GM10266 (cell line): ENCODE data around the gene SPATS2.

Source experiments
- DNase-seq: peaks from one replicate; pipeline ENCODE4 v3.0.0; 2012; ENCODE audit errors: extremely low spot score
- TF ChIP-seq, protein P1 (sequence below): IDR thresholded peaks from 2 replicates; pipeline ENCODE4 v1.5.1; 2012; ENCODE audit warnings: mild to moderate bottlenecking, low read depth; ENCODE audit not compliant: control insufficient read depth, insufficient read depth; ENCODE audit errors: missing control alignments

The SPATS2 gene

DNA sequence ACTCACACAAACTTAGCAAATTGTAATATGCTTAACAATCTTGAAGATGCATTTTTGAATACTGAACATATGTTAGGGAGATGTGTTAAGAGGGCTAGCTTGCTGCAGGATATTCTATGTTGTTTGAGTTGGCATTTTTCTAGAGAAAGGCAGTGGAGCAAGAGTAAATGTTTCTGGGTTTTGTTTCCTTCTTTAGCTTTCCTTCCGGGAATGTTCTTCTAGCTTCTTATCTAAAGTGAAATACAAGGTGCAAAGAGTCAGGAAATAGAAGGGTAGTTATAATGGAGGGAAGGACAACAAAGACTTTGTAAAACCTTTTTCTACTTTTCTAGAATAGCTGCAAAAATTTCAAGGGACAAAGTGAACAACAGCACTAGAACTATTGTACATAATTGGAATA, 94.0 kb downstream of the SPATS2 start:
- no peak for DNase-seq
- TF ChIP-seq, protein P1, sequence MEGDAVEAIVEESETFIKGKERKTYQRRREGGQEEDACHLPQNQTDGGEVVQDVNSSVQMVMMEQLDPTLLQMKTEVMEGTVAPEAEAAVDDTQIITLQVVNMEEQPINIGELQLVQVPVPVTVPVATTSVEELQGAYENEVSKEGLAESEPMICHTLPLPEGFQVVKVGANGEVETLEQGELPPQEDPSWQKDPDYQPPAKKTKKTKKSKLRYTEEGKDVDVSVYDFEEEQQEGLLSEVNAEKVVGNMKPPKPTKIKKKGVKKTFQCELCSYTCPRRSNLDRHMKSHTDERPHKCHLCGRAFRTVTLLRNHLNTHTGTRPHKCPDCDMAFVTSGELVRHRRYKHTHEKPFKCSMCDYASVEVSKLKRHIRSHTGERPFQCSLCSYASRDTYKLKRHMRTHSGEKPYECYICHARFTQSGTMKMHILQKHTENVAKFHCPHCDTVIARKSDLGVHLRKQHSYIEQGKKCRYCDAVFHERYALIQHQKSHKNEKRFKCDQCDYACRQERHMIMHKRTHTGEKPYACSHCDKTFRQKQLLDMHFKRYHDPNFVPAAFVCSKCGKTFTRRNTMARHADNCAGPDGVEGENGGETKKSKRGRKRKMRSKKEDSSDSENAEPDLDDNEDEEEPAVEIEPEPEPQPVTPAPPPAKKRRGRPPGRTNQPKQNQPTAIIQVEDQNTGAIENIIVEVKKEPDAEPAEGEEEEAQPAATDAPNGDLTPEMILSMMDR: no peak

DNA sequence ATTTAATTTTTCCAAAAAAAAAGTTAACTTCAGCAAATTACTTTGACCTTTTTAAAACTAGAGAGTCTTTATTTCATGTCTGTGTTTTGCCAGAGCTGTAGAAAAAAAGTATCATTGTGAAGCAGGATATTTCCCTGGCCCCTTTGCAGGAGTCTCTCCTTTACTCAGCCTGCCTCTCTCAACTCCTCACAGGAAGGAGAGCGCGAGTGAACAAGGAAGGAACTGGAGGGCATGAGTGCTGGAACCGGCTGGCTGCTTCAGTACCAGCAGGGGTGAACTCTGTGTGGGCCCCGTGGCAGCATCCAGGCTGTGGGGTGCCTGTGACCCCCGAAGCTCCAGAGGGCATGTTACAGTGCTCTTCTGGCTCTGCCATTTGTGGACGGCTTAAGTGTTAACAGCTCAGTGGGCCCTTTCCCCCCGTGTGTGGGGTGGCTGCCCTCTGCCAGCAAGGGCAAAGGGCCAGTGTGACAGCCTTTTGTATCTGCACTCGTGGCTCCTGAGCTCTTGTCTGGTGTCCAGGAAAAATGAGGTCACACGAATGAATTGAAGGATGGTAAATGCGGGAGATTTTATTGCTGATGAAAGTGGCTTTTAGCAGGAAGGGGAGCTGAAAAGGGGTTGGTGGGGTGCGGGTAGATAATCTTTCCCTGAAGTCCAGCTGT, 95.0 kb downstream of the SPATS2 start:
- TF ChIP-seq, protein P1: no peak
- DNase-seq: no peak

DNA sequence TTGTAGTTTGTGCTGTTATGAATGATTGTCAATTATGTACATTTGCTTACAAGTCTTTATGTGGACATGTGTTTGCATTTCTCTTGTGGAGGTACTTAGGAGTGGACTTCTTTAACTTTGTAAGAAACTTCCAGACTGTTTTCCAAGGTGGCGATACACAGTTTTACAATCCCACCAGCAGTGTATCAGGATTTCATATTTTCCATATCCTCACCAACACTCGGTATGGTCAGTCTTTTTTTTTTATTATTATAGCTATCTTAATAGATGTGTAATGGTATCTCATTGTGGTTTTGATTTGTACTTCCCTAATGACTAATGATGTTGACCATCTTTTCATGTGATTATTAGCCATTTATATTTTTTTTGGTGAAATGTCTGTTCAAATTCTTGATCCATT, 97.9 kb downstream of the SPATS2 start:
- TF ChIP-seq, protein P1: no peak
- DNase-seq: no peak

DNA sequence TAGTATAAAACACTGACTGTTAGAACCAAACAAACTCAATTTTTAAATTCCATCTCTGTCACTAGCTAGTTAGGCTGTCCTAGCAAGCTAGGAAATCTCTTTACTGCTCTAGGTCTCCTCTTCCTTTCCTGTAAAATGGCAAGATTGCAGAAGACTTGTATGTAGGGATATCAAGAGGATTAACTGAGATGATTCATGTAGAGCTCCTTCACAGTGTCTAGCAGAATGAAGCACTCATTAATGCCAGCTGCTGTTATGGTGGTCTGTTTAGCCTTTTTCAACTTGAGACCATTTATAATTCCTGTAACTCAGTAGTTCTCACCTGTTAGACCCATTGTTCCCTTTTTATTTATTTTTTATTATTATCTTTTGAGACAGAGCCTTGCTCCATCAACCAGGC, 103.7 kb downstream of the SPATS2 start:
- no peak for DNase-seq
- TF ChIP-seq, protein P1: no peak

DNA sequence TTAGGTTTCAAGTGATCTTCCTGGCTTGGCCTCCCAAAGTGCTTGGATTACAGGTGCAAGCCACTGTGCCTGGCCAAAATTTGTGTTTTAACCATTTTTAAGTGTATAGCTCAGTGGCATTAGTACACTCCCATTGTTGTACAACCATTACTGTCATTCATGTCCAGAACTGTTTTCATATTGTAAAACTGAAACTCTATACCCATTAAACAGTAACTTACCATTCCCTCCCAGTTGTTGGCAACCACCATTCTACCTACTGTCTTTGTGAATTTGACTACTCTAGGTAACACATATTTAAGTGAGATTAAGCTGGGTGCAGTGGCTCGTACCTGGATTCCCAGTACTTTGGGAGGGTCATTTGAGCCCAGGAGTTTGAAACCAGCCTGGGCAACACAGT, 104.3 kb downstream of the SPATS2 start:
- TF ChIP-seq, protein P1: no peak
- DNase-seq: no peak

DNA sequence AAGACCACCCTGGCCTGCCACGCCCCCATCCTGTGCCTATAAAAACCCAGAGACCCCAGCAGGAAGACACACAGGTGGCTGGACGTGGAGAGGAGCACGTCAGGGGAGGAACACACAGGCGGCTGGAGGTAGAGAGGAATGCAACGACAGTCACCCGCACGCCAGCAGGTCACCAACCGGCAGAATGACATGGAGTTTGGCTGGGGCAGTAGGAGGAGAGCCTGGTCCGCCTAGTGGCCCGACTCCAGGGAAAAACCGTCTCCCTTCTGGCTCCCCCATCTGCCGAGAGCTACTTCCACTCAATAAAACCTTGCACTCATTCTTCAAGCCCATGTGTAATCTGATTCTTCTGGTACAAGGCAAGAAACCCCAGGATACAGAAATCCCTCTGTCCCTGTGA, 108.8 kb downstream of the SPATS2 start:
- TF ChIP-seq, protein P1: no peak
- DNase-seq: no peak

DNA sequence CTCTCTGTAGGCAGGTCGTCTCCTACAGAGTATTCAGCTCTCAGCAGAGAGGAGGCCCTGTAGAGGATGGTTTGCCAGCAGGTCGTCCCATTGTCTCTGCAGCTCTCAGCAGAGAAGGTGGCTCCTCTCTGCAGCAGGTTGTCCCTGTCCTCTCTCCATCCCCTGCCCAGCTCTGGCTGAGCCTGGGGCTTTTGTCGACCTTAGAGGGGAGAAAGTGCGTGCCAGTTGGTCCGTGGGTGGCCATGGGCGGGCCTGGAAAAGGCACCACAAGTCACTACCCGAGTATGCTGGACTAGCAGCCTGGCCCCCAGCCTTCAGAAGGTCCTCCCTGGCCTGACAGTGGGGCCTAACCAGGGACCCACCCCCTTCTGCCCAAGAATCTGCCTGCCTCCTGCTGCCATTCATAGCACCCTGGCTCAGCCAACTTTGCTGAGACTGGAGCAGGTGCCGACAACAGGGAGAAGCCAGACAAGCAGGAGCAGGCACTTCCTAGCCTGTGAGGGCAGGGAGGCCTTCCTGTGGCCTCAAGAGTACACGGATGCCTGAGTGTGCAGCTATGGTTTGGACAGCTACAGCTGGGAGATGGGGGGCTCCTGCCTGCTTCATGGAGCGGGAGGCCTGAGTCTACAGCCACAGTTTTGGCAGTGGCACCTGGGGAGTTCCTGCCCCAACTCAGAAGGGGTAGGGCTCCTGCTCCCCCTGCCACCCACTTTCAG, 111.8 kb downstream of the SPATS2 start:
- no peak for DNase-seq
- TF ChIP-seq, protein P1: no peak
